GM15510 (cell line): ENCODE data around the gene FILIP1L.

ENCODE experiments used
- POLR2A ChIP-seq: IDR thresholded peaks from 3 replicates; pipeline ENCODE4 v1.6.1; 2011; ENCODE audit warnings: borderline replicate concordance; ENCODE audit not compliant: insufficient read length; ENCODE audit errors: extremely low read depth

The FILIP1L gene

GRCh38 chr3:99861216-99861615 lies 253.1 kb downstream of the FILIP1L start:
- no peak for TF ChIP-seq POLR2A

GRCh38 chr3:99859825-99860224 lies 254.5 kb downstream of the FILIP1L start:
- no peak for TF ChIP-seq POLR2A

DNA sequence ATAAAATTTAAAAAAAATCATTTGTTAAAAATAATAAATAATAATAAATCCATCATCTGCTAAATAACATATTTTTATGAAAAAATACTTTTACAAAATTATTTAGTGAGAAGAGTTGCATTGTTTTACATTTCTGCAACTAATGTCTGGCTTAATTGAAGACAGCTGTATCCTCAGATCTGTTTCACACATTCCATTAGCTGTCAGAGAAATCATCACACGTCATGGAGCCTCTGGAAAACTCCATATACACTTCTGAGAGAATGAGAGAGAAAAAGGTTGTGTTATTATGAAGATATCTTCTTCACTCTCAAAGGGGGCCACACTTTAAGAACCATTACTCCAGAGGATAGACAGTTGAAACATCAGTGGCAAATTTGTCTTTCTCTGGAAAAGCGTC lies 255.8 kb downstream of the FILIP1L start:
- TF ChIP-seq POLR2A = no peak

DNA sequence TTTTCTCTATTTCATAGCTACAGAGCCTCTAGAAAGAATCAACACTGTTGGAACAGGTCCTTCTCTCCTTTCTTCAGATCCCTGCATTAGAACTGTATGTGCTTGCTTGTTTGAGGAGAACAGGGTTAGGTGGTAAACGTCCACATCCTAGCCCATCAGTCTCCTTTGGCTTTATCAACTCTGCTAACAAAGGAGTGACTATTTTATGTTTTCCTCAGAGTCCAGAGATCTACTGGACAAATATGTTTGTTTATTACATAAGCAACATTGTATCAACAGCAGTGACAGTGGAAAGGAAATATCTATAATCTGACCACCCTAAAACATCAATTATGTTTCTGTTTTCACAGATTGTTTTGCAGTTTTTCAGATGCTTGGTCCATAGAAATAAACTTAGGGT lies 257.0 kb downstream of the FILIP1L start:
- TF ChIP-seq POLR2A = no peak

- no peak for TF ChIP-seq POLR2A
Measured at GRCh38 chr3:99856437-99857220, 257.7 kb downstream of the FILIP1L start.

DNA sequence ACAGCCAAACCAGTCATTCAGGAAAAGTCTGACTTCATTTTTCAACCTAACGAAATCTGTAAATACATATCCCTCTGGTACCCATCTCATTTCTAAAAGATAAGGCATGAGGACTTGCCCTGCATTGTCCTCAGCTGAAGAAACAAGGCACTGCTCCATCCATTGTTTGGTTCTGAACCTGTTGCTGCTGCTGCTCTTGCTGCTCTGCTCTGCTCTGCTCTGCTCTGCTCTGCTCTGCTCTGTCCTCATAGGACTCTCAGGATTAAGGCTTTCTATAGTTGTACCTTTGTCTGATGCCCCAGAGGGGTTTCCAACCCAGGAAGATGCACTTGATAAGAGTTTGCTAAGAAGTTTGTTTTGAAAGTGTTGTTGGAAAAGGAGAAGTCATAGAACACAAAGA lies 258.4 kb downstream of the FILIP1L start:
- TF ChIP-seq POLR2A = no peak

GRCh38 chr3:99854756-99855298 lies 259.5 kb downstream of the FILIP1L start:
- TF ChIP-seq POLR2A = no peak

GRCh38 chr3:99852851-99853250 lies 261.4 kb downstream of the FILIP1L start:
- TF ChIP-seq POLR2A = no peak

DNA sequence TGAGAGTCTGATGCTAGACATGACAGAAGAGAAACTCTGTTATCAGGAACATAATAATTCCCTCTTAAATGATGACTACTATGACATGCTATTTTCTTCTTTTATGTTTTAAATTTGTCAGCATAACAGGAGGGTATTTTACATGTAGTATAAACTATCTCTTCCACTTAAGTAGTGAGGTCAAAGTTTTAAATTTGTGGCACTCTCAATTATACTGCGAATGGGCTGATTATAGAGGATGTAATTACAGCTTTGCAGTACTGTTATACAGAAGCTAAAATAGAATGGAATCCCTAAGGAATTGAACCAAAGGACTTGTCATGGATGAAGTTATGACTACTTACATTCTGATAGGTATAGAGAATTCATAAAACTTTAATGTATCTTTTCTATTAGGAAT lies 262.3 kb downstream of the FILIP1L start:
- no peak for TF ChIP-seq POLR2A

DNA sequence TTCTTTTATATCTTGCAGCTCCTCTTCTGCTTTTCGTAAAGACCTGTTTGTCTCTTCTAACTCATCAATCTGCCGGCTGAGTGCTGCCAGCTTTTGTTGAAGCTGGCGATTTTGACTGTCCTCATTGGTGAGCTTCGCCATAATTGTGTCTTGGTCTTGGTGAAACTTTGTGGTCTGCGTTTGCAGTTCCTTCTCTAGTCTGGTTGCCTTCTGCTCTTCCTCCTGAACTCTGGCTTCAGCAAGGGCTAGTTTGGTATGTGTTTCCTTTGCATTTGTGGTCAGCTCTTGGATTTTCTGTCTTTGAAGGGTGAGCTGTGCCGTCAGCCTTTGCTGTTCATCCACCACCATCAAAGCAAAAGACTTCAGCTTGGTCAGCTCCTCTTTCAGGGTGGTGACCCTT lies 263.7 kb downstream of the FILIP1L start:
- TF ChIP-seq POLR2A = no peak

DNA sequence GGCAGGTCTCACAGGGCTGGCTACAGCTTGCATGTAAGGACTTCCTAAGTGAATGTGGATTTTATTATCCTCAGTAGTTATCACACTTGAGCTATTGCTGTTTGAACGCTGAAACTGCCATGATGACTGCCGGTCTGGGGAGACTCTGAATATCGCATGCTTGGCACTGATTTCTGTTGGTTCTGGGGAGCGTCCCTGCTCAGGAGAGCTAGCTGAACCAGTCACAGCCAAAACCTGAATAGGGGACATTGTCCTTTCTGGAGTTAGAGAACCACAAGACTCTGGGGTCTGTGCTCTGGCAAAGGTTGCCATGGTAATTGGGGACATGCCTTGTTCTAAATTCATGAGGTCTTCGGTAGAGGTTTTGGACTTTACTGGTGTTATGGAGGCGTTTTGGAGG lies 265.9 kb downstream of the FILIP1L start:
- TF ChIP-seq POLR2A = no peak

DNA sequence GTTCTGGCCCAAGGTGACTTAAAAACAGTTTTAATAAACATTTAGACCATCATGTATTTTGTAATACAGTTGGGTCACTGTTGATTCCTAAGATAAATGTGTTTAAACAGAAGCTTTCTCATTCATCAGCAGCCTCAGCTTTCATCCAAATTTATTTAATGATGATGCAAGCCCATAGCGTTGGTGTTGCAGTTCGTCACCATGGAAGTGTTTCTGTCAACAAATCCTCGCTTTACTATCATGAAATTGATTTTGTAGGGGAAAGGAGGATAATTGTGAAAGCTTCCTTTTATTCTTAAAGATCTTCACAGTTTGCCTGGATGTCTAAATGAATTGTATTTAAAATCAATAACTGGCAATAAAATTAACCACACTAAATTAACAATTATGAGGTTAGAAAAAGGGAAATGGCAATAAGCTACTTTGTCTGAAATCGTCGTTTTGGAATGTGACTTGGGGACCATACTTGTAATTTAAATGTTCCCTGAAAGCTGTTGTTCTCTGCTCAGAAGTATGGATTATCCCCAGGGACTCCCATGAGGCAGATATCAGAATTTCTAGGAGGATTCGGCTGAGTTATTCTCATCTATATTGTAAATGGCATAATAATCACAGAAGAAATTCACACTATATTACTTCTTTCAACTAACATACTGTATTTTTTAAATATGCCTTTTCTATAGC lies 267.7 kb downstream of the FILIP1L start:
- no peak for TF ChIP-seq POLR2A

GRCh38 chr3:99845999-99846398 lies 268.3 kb downstream of the FILIP1L start:
- no peak for TF ChIP-seq POLR2A

DNA sequence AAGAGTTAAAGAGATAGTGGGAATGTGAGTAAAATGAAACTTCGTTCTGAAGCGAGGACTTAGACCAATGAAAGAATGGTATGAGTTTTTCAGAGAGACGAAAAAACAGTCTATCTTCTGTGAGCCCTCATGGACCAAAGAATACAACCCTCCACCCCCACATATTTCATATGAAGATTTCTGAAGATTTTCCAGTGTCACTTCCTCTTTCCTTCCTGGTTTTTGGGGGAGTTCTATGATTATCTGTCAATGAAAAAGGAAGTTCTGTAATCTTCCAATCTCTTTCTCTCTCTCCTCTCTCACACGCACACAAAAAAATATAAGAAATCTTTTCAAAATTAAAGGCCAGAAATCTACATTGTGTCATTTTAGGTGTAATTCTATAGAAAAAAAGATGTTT lies 269.0 kb downstream of the FILIP1L start:
- TF ChIP-seq POLR2A = no peak

GRCh38 chr3:99843590-99844258 lies 270.6 kb downstream of the FILIP1L start:
- TF ChIP-seq POLR2A = no peak
